Stimulated activated CD8-positive, alpha-beta memory T cell treated with anti-CD3 and anti-CD28 coated beads, Interleukin-7, amount 100 ng/mL, for 1 hour (primary cell): ENCODE results near the gene ARL1.
"Not testable (repeated sequence)": the region's sequence is repeated elsewhere in the genome, so short reads cannot be mapped to it uniquely, and the experiment has no call there.

Experiments
- DNase-seq, 2 donors: peaks; one replicate each; pipeline ENCODE4 v3.0.0-alpha.2; 2020; ENCODE audit warnings: low read depth in 2 of 2

The ARL1 gene

DNA sequence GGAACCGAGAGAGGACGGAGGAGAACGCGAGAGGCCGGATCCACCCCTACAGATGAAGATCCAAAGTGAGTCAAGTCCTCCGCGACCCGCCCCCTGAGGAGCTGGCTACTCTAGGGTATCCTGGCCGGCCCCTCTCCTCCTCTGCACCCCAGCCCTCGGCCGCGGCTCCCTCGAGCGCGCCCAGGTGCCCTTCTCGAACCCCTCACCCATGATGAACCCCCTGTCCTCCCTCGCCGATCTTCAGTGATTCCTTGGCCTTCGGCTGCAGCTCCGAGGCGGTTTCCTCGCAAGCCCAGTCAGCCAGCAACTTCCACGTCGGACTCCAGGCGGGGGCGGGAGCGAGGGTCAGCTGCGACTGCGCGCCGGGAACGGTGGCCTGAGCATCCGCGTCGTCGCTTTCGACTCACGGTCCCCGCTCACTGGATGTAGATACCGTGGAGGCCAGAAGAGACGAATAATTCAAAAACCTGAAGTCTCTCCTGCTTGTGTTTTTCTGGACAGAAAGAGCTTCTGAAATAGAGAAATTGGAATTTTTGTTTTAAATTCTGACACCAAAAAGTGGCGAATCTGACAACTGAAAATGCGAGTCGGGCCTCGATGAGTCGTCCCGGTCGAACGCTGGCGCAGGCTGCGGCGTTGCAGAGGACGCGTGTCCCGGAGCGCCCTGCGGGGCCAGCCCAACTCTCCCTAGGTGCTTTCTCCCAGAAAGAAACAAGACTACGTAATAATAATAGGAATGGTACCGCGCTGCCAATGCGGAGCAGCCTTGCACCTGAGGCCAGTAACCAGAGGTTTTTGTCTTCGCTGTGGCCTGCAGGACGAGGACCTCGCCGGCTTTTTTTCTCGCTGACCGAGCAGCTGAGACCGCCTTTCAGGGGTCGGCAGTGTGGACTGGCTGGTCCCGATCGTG is at the start of gene ARL1:
Gene ARL1 (minus strand): TSS at position 337 of the 910 bp plus-strand sequence. CDS start 127 bp downstream, at position 210.
- peak; percentile 48 to 62 for DNase-seq

GRCh38 chr12:101455685-101456084 is 48.1 kb upstream of the ARL1 start:
- no peak for DNase-seq

- DNase-seq: no peak
Observed at GRCh38 chr12:101441461-101442224, 34.1 kb upstream of the ARL1 start.

- DNase-seq: no peak
Observed at GRCh38 chr12:101439236-101439635, 31.7 kb upstream of the ARL1 start.

DNA sequence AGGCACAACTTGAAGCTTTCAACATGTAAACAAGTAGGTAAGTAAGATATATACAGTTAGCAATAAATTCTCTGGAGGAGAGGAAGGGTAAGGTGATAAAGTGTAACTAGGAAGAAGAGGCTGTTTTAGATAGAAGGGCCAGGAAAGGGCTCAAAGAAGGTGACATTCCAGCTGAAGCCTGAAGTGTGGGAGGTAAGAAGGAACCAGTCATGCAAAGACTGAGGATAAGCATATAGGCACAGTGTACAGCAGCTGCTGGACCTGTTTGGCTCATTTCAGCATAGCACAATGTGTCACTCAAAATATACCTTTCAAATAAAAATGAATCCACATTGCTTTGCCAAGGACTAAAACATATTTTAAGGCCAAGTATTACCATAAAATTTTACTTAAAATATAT is 28.6 kb upstream of the ARL1 start:
- no peak for DNase-seq

DNA sequence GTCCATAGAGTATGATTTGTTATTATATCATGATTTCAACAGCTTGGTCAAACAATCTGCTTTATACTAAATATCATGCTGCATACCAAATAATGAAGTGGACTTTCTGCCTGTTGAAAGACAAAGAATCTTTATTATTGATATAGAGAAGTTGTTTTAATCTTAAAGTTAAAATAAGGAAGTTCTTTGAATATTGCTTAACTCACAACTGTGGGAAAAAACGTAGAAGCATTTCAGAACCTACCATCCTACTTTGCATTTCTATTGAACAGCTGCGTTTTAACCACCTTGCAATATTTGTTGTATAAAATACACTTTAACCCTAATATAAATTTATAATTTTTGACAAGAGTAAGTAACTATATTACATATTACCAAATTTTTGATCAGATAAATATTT is 22.9 kb upstream of the ARL1 start:
- DNase-seq: no peak

GRCh38 chr12:101424620-101425019 is 17.0 kb upstream of the ARL1 start:
- DNase-seq: no peak

DNA sequence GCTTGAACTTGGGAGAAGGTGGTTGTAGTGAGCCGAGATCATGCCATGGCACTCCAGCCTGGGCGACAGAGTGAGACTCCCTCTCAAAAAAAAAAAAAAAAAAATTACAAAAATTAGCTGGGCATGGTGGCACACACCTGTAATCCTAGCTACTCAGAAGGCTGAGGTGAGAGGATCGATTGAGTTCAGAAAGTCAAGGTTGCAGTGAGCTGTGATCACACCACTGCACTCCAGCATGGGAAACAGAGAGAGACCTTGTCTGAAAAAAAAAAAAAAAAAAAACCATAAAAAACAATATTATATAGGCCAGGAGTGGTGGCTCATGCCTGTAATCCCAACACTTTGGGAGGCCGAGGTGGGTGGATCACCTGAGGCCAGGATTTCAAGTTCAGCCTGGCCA is 14.5 kb upstream of the ARL1 start:
- DNase-seq: not testable (repeated sequence)

DNA sequence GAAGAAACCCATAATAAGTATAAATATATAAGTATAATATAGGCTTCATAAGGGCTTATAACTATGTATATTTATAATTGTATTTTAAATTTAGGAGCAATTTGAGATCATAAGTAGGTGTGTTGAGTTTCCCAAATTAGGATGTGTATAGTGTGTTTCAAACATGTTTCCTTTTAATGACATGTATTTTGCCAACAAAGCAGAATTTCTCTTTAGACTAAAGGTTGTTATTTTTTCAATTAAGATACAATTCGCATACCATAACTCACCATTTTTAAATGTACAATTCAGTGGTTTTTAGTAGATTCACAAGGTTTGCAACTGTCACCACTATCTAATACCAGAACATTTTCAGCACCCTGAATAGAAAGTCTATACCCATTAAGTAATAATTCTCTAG is 7.7 kb upstream of the ARL1 start:
- no peak for DNase-seq

DNA sequence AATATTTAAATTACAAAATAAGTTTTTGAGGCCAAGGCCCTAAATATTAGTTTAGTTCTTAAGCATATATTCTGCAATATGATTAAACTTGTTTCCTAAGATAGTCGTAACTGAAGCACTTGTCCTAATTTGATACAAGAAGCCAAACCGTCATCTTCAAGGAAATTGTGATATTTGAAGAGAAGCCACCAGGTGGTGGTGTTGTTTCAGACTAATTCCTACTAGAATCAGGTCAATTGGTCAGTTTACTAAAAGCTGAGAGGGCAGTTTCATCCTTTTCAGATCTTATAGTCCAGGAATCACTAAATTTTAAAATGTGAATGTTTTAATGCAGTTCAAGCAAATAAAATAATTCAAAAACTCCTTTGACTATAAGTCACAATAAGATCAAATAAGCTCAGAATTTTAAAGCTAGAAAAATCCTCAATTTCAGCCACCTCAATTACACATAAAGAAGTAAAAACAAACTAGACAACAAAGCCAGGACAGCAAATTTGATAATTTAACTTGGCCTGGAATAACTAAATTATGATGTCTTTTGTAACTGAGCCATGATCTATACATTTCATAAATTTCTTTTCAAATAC is 7.1 kb upstream of the ARL1 start:
- DNase-seq: no peak

DNA sequence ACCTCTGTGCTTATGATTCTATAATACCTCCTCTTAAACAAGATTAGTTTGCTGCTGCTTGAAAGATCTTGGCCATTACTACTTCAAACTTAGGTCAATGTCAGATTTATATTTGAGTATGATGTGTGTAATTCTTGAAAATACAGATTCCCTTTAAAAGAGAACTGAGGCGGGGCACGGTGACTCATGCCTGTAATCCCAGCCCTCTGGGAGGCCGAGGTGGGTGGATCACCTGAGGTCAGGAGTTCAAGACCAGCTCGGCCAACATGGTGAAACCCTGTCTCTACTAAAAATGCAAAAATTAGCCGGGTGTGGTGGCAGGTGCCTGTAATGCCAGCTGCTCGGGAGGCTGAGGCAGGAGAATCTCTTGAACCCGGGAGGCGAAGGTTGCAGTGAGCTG is 2.6 kb upstream of the ARL1 start:
- not testable (repeated sequence) for DNase-seq

- DNase-seq: peak in 1 of 2 donors; percentile 2
Observed at GRCh38 chr12:101407049-101407435, 530 bp downstream of the ARL1 start.

DNA sequence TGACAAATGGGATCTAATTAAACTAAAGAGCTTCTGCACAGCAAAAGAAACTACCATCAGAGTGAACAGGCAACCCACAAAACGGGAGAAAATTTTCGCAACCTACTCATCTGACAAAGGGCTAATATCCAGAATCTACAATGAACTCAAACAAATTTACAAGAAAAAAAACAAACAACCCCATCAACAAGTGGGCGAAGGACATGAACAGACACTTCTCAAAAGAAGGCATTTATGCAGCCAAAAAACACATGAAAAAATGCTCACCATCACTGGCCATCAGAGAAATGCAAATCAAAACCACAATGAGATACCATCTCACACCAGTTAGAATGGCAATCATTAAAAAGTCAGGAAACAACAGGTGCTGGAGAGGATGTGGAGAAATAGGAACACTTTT is 16.4 kb downstream of the ARL1 start:
- not testable (repeated sequence) for DNase-seq

- no peak for DNase-seq
Observed at GRCh38 chr12:101379149-101379548, 28.4 kb downstream of the ARL1 start.

DNA sequence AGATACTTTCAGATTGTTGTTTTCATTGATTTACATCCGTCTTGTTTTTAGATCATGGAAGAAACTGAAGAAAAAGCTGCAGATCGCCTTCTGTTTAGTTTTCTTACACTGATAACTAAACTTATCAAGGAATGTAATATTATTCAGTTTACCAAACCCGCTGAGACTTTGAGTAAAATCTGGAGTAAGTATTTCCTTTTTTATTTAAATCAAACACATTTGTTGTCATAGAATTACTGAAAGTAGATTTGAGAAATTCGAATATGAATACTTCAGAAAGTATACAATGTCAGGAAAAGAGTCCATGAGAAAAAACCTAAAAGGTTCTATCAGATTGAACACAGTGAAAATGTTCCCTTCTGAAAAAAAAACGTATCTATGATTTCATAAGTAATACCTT is 32.0 kb downstream of the ARL1 start:
- no peak for DNase-seq

DNA sequence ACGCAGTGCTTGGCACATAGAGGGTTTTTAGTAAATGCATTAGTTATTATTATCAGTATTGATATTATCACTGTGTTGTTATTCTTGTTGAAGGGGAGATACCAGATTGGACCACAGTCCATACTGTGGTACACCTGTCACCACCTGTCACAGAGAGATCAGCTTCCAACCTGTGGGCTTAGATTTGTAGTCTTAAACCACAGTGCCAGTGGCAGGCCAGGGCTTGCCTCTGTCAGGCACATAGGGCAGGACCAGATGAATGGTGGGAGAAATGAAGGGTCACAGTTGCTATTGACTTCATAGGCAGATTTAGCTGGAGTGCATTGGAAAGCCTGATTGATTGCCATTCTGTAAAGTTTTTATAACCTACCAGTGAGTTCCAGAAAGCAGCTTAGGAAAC is 35.1 kb downstream of the ARL1 start:
- DNase-seq: no peak

- DNase-seq: no peak
Observed at GRCh38 chr12:101368016-101368415, 39.6 kb downstream of the ARL1 start.

DNA sequence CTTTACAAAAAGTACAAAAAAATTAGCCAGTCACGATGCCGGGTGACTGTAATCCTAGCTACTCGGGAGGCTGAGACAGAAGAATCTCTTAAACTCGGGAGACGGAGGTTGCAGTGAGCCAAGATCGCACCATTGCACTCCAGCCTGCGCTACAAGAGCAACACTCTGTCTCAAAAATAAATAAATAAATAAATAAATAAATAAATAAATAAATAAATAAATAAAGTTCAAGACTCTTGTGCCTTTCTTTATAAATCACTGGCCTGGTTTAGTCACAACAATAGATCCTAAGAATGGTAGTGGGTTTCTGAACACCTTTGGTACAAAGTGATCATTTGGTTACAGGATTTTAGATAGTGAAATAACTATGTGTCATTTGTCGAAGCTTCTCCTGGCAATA is 46.1 kb downstream of the ARL1 start:
- no peak for DNase-seq

DNA sequence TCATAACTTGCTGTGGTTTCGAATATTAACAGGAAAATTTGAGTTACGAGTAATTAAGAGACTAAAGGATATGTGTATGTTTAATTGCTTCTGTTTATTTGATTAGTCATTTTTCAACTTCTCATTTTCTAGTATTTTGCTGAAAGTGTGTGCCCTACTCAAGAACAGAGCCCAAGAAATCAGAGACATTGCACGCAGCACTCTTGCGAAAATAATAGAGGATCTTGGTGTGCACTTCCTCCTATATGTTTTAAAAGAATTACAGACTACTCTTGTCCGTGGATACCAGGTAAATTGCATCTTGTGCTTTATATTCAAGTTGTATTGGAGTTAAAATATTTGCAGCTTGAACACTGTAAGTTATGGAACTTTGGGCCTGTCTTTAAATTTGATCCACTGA is 50.8 kb downstream of the ARL1 start:
- no peak for DNase-seq

DNA sequence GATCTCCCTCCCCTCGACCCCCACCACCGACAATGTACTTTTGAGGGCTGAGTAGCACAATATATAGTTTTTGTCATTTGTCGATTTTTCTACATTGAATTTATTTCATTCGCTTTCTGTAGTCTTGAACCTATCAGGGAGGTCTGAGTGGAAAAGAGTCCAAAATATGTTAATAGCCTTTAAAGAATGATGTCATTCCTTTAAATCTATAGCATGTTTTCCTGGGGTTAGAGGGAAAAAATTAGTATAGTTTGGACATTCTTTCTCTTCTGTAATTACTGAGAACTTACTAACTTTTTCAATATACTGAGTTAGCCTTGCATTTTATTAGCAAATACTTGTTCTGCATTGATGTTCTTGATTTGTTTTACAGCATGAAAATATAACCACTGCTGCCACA is 55.9 kb downstream of the ARL1 start:
- DNase-seq: no peak

DNA sequence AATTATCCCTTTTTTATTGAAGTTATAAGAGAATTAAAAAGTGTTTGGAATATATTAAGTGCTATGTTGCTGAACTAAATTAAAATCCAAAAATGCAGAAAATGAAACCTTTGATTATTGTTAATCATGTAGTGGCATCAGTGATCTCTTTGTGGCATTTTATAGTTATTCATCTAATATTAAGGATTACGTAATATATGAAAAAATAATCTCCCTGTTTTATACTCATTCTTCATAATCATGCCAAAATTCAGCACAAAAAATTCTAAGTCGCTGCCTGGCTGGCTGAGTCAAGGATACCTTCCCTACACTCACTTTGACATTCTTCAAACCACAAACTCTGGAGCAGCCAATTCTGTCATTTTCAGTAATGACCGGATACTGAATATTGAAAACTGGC is 63.7 kb downstream of the ARL1 start:
- no peak for DNase-seq
